HG02571 (cell line): ENCODE measurements around the gene BDKRB2.

Source experiments
- ATAC-seq: cut with Tn5 transposase; IDR thresholded peaks from one replicate; pipeline ENCODE4 v1.9.1; 2021; ENCODE audit warnings: mild to moderate bottlenecking, moderate library complexity; ENCODE audit not compliant: unreplicated experiment

The BDKRB2 gene

GRCh38 chr14:96204151-96205058 is at the start of gene BDKRB2:
BDKRB2 (plus strand) TSS chr14:96204839; CDS start chr14:96237108, 32,269 bp downstream.
- ATAC-seq = no peak

GRCh38 chr14:96154900-96155299 is 49.7 kb upstream of the BDKRB2 start:
- no peak for ATAC-seq

- ATAC-seq = no peak
Observed at GRCh38 chr14:96156804-96157760, 47.6 kb upstream of the BDKRB2 start.

- ATAC-seq = no peak
Observed at GRCh38 chr14:96158735-96159134, 45.9 kb upstream of the BDKRB2 start.

- no peak for ATAC-seq
Observed at GRCh38 chr14:96160076-96160912, 44.3 kb upstream of the BDKRB2 start.

GRCh38 chr14:96160913-96161310 is 43.7 kb upstream of the BDKRB2 start:
- no peak for ATAC-seq

- no peak for ATAC-seq
Observed at GRCh38 chr14:96161636-96162035, 43.0 kb upstream of the BDKRB2 start.

- ATAC-seq = no peak
Observed at GRCh38 chr14:96162265-96162664, 42.4 kb upstream of the BDKRB2 start.

GRCh38 chr14:96162741-96163140 is 41.9 kb upstream of the BDKRB2 start:
- ATAC-seq = no peak

GRCh38 chr14:96164861-96165490 is 39.7 kb upstream of the BDKRB2 start:
- no peak for ATAC-seq

GRCh38 chr14:96165493-96166436 is 38.9 kb upstream of the BDKRB2 start:
- ATAC-seq = no peak

- no peak for ATAC-seq
Observed at GRCh38 chr14:96166461-96167223, 38.0 kb upstream of the BDKRB2 start.

GRCh38 chr14:96167224-96168148 is 37.2 kb upstream of the BDKRB2 start:
- ATAC-seq = no peak

GRCh38 chr14:96168581-96168980 is 36.1 kb upstream of the BDKRB2 start:
- ATAC-seq = no peak

- ATAC-seq = no peak
Observed at GRCh38 chr14:96170961-96171592, 33.6 kb upstream of the BDKRB2 start.

- ATAC-seq = no peak
Observed at GRCh38 chr14:96173636-96174475, 30.8 kb upstream of the BDKRB2 start.
